Activated CD4-positive, alpha-beta T cell treated with anti-CD3 and anti-CD28 coated beads, Interleukin-2, amount 10 ng/mL, durations not matched to agents 24 days and 14 days (primary cell): Measurements from ENCODE around the gene RTN4R. TPM values are rescaled to one million over a fixed set of nuclear protein-coding genes. Genes with fewer than 3 reads are reported as not detected.
"Not testable (repeated sequence)": the region's sequence is repeated elsewhere in the genome, so short reads cannot be mapped to it uniquely, and the experiment has no call there.

ENCODE experiments used
- DNase-seq: peaks from one replicate; pipeline ENCODE4 v3.0.0; 2022
- H3K27ac Mint-ChIP-seq: one replicate; pipeline ENCODE4 v1.8.0; 2022; ENCODE audit warnings: mild to moderate bottlenecking, mixed read lengths
- H3K27me3 Mint-ChIP-seq: one replicate; pipeline ENCODE4 v1.8.0; 2022; ENCODE audit warnings: mixed read lengths
- H3K36me3 Mint-ChIP-seq: one replicate; pipeline ENCODE4 v1.8.0; 2022; ENCODE audit warnings: low read depth, mild to moderate bottlenecking, mixed read lengths
- H3K4me1 Mint-ChIP-seq: one replicate; pipeline ENCODE4 v1.8.0; 2021; ENCODE audit warnings: mixed read lengths
- H3K4me3 Mint-ChIP-seq: one replicate; pipeline ENCODE4 v1.8.0; 2022; ENCODE audit warnings: mild to moderate bottlenecking, moderate library complexity, mixed read lengths
- H3K9me3 Mint-ChIP-seq: one replicate; pipeline ENCODE4 v1.8.0; 2021; ENCODE audit warnings: mixed read lengths
- intact Hi-C: fragments of 100-400 bp; cut with micrococcal nuclease; formaldehyde crosslinking; loops from one replicate; pipeline ENCODE4 v1.15.1; 2023
- total RNA-seq: library from RNA; stranded (reverse); gene quantifications from 2 replicates; pipeline ENCODE4 v1.2.3, GENCODE V29; 2022

RTN4R gene
- total RNA-seq, 1 donor from 2014 or later: 1.6 TPM

DNA sequence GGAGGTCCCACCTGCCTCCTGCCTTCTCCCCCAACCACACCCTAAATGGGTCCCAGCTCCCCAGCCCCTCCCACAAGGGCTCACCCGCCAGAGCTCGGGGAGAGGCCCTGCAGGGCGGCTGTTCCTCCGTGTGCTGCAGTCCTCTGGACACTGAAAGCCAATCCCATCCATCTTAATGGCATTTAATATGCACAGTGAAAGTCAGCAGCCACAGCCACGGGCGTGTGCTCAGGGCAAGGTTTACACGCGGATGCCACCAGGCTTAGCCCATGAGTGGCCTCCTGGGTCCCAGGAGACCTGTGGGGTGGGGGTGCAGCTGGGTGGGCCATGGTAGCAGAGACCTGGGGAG is 18.2 kb upstream of the RTN4R start:
- H3K4me1 Mint-ChIP-seq, H3K27ac Mint-ChIP-seq, intact Hi-C loops, H3K4me3 Mint-ChIP-seq, DNase-seq, H3K27me3 Mint-ChIP-seq, H3K36me3 Mint-ChIP-seq, H3K9me3 Mint-ChIP-seq: not testable (repeated sequence)

DNA sequence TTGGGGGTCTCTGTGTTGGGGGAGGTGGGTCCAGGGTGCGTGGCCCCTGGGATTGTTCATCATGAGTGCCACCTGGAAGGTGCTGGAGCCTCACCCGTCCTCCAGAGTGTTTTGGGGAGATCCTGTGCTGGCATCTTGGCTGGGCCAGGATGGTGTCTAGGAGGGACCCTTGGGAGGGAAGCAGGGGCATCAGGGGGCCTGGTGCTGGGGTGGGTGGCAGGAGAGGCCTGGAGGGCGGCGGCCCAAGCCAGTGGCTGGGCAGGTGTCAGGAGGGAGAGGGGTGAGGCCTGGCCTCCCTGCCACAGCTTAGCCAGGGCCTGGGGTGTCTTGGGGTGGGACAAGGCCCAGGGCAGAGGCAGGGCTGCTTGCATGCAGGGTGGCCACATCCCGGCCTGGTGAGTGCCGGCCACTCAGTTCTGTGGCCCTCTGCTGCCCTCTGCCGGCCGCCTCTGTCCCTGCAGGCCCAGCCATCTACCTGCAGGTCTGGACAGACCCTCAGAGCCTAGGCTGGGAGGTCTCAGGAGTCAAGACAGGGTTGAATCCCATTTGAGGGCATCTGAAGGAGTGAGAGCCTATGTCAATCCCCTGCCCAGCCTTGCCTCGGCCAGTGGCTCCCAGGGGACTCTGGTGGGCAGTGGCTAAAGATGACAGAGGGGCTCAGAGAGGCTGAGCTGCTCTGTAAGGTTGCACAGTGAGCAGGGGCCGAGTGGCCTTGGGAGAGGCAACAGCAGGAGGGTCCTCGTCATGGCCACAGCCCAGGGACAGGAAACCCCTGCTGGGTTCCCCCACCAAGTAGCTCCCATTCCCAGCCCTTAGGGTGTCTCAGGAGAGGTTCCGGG is 17.6 kb upstream of the RTN4R start:
- H3K9me3 Mint-ChIP-seq, H3K4me3 Mint-ChIP-seq, H3K4me1 Mint-ChIP-seq, H3K27ac Mint-ChIP-seq, H3K27me3 Mint-ChIP-seq, H3K36me3 Mint-ChIP-seq: not testable (repeated sequence)
- peak; percentile 94 for DNase-seq
- intact Hi-C loops: loop anchor here (1.0 kb wide), 1 partner anchor 128 kb away; no protein-coding TSS in a partner anchor

GRCh38 chr22:20284471-20285086 is 16.5 kb upstream of the RTN4R start:
- DNase-seq: no peak
- intact Hi-C loops: loop anchor here (1.0 kb wide), 1 partner anchor 127 kb away; no protein-coding TSS in a partner anchor
- no peaks in the 10 kb centered on the region for H3K9me3 Mint-ChIP-seq
- peaks cover 1% of the 10 kb centered on the region for H3K4me1 Mint-ChIP-seq
- H3K36me3 Mint-ChIP-seq: no peaks in the 10 kb centered on the region
- H3K27me3 Mint-ChIP-seq: no peaks in the 10 kb centered on the region
- H3K4me3 Mint-ChIP-seq: no peak overlapping the region
- no peak overlapping the region for H3K27ac Mint-ChIP-seq

- Mint-ChIP-seq H3K27me3 (no peaks in the 10 kb centered on the region), H3K27ac (no peak overlapping the region), H3K4me3 (no peak overlapping the region), H3K4me1 (peaks cover 2% of the 10 kb centered on the region), H3K9me3 (no peaks in the 10 kb centered on the region), H3K36me3 (no peaks in the 10 kb centered on the region)
- intact Hi-C loops: no loop called here
- no peak for DNase-seq
These were observed 15.6 kb upstream of the RTN4R start for GRCh38 chr22:20283674-20284066.

GRCh38 chr22:20282901-20283673 is 15.0 kb upstream of the RTN4R start:
- no peak for DNase-seq
- Mint-ChIP-seq H3K27ac (no peak overlapping the region), H3K9me3 (no peaks in the 10 kb centered on the region), H3K4me3 (no peak overlapping the region), H3K4me1 (peaks cover 2% of the 10 kb centered on the region), H3K36me3 (no peaks in the 10 kb centered on the region), H3K27me3 (no peaks in the 10 kb centered on the region)
- intact Hi-C loops: no loop called here

GRCh38 chr22:20281891-20282290 is 13.8 kb upstream of the RTN4R start:
- Mint-ChIP-seq H3K27me3 (no peaks in the 10 kb centered on the region), H3K4me3 (no peak overlapping the region), H3K4me1 (peaks cover 2% of the 10 kb centered on the region), H3K27ac (no peak overlapping the region), H3K36me3 (no peaks in the 10 kb centered on the region), H3K9me3 (no peaks in the 10 kb centered on the region)
- DNase-seq: no peak
- intact Hi-C loops: no loop called here

- H3K27ac Mint-ChIP-seq, DNase-seq, intact Hi-C loops, H3K4me1 Mint-ChIP-seq, H3K27me3 Mint-ChIP-seq, H3K4me3 Mint-ChIP-seq, H3K9me3 Mint-ChIP-seq, H3K36me3 Mint-ChIP-seq: not testable (repeated sequence)
These were observed 13.4 kb upstream of the RTN4R start for GRCh38 chr22:20281473-20281872.

GRCh38 chr22:20280866-20281265 is 12.7 kb upstream of the RTN4R start:
- Mint-ChIP-seq H3K9me3 (no peaks in the 10 kb centered on the region), H3K4me3 (no peak overlapping the region), H3K4me1 (peaks cover 2% of the 10 kb centered on the region), H3K27ac (no peak overlapping the region), H3K27me3 (no peaks in the 10 kb centered on the region), H3K36me3 (no peaks in the 10 kb centered on the region)
- no peak for DNase-seq
- intact Hi-C loops: no loop called here

GRCh38 chr22:20280163-20280562 is 12.0 kb upstream of the RTN4R start:
- H3K4me1 Mint-ChIP-seq, H3K9me3 Mint-ChIP-seq, H3K36me3 Mint-ChIP-seq, H3K27ac Mint-ChIP-seq, intact Hi-C loops, DNase-seq, H3K4me3 Mint-ChIP-seq, H3K27me3 Mint-ChIP-seq: not testable (repeated sequence)

- Mint-ChIP-seq H3K9me3 (no peaks in the 10 kb centered on the region), H3K36me3 (no peaks in the 10 kb centered on the region), H3K4me3 (no peak overlapping the region), H3K4me1 (peaks cover 2% of the 10 kb centered on the region), H3K27ac (no peak overlapping the region), H3K27me3 (no peaks in the 10 kb centered on the region)
- intact Hi-C loops: no loop called here
- no peak for DNase-seq
These were observed 11.6 kb upstream of the RTN4R start for GRCh38 chr22:20279662-20280134.

DNA sequence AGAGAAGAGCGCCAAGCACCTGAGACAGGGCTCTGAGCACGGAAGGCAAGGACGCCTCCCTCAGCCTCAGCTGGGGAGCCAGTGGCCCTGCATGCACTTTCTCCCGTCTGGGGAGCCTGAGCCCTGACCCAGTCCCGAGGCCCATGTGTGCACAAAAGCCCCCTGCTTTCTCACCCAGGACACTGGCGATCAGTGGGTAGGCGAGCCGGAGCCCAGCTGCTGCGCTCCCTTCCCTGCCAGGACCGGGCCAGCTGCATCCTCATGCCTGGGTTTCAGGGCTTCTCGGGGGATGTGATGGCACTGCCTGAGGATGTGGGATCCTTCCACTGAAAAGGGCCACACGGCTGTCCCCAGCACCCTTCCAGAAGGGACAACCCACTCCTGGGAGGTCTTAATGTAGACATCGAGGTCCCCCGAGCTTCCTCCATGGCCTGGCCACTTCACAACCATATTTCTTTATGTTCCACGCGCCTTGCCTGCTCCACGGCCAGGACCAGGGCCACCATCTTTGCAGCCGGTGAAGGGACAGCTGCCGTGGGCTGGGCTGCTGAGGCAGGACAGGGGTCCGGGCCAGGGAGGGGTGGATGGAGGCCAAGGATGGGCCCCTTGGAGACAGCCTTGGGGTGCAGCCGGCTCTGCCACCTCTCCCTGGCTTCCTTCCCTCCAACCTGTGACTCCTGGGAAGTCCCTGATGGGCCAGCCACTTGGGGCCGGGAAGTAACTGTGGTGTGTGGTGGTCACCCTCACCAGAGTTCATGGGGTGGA is 10.8 kb upstream of the RTN4R start:
- H3K4me3 Mint-ChIP-seq, H3K9me3 Mint-ChIP-seq, H3K4me1 Mint-ChIP-seq, H3K36me3 Mint-ChIP-seq, DNase-seq, H3K27ac Mint-ChIP-seq, H3K27me3 Mint-ChIP-seq, intact Hi-C loops: not testable (repeated sequence)

DNA sequence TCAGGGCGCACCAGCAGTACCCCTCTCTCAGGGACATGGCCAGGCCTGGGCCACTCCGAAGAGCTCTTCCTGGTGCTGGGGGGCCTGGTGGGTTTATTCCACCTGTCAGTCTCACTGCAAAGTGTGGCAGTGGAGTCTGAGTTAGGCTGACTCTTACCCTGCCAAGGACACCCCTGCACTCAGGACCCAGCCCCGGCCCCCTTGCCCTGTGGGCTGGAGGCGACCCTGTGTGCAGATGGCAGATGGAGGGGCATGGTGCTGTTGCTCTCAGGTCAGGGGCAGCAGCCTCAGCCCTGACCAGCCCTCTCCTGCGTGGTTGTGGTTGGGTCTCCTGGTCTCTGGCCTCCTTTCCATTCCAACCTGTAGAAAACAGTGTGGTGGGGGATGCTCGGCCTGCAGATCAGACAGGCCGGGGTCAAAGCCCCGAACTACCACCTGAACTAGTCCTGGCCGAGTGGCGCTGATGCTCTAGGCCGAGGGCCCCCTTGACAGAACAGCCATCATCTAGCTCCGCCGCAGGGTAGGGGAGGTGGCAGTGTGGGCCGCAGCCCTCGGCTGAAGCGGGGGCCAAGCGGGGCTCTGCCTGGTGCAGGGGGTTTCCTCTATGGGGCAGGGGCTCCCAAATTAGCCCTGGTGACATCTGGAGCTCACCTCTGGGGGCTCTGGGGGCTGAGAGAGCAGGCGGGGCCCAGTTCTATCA is 10.0 kb upstream of the RTN4R start:
- H3K9me3 Mint-ChIP-seq, DNase-seq, H3K36me3 Mint-ChIP-seq, H3K4me1 Mint-ChIP-seq, H3K27me3 Mint-ChIP-seq, H3K4me3 Mint-ChIP-seq, H3K27ac Mint-ChIP-seq, intact Hi-C loops: not testable (repeated sequence)

- intact Hi-C loops: no loop called here
- Mint-ChIP-seq H3K4me1 (peaks cover 2% of the 10 kb centered on the region), H3K36me3 (no peaks in the 10 kb centered on the region), H3K4me3 (no peak overlapping the region), H3K27ac (no peak overlapping the region), H3K9me3 (no peaks in the 10 kb centered on the region), H3K27me3 (no peaks in the 10 kb centered on the region)
- no peak for DNase-seq
These were observed 8.3 kb upstream of the RTN4R start for GRCh38 chr22:20276468-20276867.
